Limb (tissue), 2 donors: ENCODE data around the gene PTPRR.

ENCODE experiments used
- DNase-seq, 2 donors: peaks; one replicate each; pipeline ENCODE4 v3.0.0-alpha.2; 2016; ENCODE audit errors: extremely low spot score in 2 of 2

The PTPRR gene, protein sequence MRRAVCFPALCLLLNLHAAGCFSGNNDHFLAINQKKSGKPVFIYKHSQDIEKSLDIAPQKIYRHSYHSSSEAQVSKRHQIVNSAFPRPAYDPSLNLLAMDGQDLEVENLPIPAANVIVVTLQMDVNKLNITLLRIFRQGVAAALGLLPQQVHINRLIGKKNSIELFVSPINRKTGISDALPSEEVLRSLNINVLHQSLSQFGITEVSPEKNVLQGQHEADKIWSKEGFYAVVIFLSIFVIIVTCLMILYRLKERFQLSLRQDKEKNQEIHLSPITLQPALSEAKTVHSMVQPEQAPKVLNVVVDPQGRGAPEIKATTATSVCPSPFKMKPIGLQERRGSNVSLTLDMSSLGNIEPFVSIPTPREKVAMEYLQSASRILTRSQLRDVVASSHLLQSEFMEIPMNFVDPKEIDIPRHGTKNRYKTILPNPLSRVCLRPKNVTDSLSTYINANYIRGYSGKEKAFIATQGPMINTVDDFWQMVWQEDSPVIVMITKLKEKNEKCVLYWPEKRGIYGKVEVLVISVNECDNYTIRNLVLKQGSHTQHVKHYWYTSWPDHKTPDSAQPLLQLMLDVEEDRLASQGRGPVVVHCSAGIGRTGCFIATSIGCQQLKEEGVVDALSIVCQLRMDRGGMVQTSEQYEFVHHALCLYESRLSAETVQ

DNA sequence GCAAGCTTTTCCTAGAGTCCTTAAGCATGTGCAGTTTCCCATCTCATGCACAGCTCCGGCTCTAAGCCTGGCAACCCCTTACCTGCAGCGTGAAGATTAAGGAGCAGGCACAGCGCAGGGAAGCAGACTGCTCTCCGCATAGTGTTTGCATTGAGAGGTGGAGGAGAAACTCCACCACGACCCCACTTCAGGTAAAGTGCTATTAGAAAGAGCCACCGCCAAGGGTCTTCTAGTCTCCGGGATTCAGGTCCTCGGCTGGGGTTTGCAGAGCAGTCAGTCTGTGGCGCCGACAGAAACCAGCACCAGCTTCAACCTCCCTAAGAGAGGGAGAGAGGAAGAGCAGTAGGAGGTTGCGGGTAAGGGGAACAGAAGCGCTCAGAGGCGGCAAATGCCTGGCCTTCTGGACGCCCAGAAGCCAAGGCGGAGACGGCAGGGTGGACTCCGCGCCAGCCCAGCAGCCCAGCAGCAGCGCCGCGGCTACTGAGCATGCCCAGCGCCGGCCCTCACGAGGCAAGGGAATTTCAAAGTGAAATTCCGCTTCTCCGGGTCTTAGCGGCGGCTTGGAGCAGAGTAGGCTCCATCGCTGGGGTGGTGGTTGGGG lies at the start of gene PTPRR:
Gene PTPRR (minus strand): TSS at position 488 of the 601 bp plus-strand sequence. CDS start 348 bp downstream, at position 140.
- peak in 1 of 2 donors; percentile 51 for DNase-seq

- peak in 1 of 2 donors; percentile 47 for DNase-seq
These were observed 46.7 kb upstream of the PTPRR start for GRCh38 chr12:70966996-70967790.

DNA sequence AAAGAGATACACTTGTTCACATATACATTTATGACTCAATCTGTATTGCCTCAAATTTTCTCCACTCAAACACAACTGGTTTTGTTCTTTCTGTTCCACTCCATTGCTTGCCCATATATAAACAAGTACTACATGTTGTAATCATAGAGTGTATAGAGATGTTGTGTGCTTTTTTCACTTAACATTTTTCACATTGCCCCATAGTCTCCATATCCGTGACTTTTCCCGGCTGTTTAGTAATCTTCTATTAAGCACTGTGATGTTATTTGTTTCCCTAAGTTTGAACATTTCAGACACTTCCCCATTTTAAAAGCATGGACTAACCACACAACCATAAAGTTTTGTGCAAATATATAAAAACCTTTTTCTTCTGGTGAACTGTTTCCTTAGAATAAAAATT lies 45.5 kb upstream of the PTPRR start:
- DNase-seq, result no peak

- no peak for DNase-seq
These were observed 44.5 kb upstream of the PTPRR start for GRCh38 chr12:70964867-70965510.

GRCh38 chr12:70963081-70963660 lies 42.6 kb upstream of the PTPRR start:
- DNase-seq, result no peak

GRCh38 chr12:70962226-70962794 lies 41.8 kb upstream of the PTPRR start:
- DNase-seq, result no peak

GRCh38 chr12:70960484-70960883 lies 39.9 kb upstream of the PTPRR start:
- DNase-seq, result no peak

- DNase-seq, result no peak
These were observed 34.9 kb upstream of the PTPRR start for GRCh38 chr12:70955415-70955814.

DNA sequence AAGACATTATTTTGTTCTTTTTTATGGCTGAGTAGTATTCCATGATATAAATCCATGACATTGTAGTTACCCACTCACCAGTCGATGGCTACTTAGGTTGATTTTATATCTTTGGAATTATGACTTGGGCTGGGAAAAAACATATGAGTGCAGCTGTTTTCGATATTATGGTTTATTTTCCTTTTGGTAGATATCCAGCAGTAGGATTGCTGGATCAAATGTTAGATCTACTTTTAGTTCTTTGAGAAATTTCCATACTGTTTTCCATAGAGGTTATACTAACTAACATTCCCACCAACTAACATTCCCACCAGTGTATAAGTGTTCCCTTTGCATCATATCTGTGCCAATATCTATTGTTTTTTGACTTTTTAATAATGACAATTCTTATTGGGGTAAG lies 29.9 kb upstream of the PTPRR start:
- DNase-seq, result no peak

- peak; percentile 33 to 83 for DNase-seq
These were observed 28.4 kb upstream of the PTPRR start for GRCh38 chr12:70948976-70949336.

- no peak for DNase-seq
These were observed 27.9 kb upstream of the PTPRR start for GRCh38 chr12:70948236-70948975.

GRCh38 chr12:70936203-70936813 lies 15.8 kb upstream of the PTPRR start:
- DNase-seq, result no peak

DNA sequence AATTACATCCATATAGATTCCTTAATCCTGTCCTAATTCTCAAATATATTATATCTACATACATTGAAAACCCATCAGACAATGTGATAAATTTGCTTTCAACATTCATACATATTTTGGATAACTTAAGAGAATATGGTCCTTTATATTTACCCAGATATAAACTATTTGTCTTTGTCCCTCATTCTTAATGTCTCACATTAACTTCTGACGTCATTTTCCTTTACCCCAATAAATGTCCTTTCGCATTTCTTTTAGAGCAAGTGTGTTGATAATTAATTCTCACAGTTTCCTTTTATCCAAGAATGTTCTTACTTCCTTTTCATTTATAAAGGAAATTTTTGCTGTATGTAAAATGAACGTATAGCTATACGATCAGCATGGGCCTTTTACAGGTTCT lies 12.6 kb upstream of the PTPRR start:
- no peak for DNase-seq

DNA sequence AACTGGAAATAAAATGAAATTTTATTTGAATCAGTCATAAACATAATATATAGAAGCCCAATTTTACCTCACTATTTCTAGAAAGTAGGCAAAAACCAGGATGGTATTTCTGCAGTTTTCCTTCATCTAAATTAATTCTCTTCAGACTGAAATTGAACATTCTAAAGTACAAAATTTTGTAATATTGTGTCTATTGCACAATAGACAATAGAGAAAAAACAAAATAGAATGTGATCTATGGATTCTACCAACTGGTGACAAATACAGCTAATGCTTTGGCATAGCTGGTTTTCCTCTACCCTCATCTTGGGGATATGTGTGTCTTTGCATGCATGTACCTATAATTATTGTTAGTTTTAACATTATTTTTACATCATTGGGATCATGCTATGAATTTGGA lies 8.5 kb upstream of the PTPRR start:
- no peak for DNase-seq

- no peak for DNase-seq
These were observed 7.5 kb upstream of the PTPRR start for GRCh38 chr12:70928071-70928470.

DNA sequence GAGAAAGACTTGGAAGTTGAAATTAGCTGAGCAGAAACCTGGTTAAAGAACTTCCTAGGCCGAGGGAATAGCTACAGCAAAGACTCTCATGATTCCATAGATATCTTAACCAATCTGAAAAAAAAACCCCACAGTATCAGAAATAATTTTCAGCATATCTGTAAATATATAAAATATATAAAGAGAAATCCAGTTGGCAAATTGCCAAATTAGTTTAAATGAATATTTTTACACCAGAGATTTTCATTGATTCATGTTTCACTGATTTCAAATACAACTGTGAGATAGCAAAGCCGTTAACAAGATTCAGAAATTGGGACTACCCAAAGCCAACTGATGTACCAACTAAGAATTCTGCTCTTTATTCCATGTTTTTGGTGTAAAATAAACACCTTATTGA lies 6.8 kb upstream of the PTPRR start:
- DNase-seq, result no peak

- DNase-seq, result no peak
These were observed 5.0 kb upstream of the PTPRR start for GRCh38 chr12:70925539-70925938.

DNA sequence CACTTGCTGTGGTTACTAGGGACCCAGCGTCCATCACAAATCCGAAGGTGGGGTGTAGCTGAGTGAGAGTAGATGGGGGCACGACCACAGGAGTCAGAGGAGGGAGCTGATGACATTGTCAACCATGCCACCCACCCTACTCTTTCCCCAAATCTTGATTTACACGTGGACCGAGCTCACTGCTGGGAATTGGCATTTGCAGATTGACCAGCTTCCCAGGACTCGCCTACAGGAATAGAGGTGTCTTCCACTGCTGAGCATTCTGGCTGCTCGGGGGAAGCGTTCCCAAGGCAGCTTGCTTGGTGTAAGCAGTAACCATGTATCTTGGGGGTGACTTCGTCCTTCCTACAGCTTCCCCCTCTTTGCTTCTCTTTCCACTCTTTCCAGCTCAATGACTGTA lies 353 bp upstream of the PTPRR start:
- DNase-seq, result peak in 1 of 2 donors; percentile 28

DNA sequence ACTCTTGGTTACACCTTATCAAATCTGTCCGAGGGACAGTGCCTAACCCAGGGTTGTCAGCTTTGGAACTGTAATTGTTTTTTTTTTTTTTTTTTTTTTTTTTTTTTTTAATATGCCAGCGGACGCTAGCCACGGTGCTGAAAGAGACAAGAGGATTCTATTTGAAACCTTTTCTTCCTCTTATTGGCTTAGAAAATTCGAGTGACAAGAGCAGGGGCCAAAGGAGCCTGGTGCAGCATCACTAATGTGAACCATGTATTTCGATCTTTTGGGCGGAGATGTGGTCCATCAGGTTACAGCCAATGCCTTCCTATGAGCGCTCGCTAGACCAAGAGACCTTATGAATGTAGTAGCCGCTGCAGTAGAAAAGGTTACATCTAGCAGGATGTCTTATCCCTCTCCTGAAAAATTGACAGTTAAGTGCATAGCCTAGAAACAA lies 922 bp downstream of the PTPRR start:
- DNase-seq, result peak; percentile 33 to 34
